GM12878 (cell line): ENCODE data around the gene NFE2L1. TPM values are rescaled to one million over a fixed set of nuclear protein-coding genes. Genes with fewer than 3 reads are reported as not detected.

Experiments used
- ATAC-seq: fragments of 200-7000 bp; cut with Tn5 transposase; 3 replicates; pipeline ENCODE4 v1.9.1; 2020; ENCODE audit warnings: mild to moderate bottlenecking, moderate library complexity
- BruUV-seq: library from RNA; stranded (reverse); fragments of 400-500 nt; replicated peaks from 2 replicates; lab custom pipeline; 2021; lab: Mats Ljungman, UMichigan
- CTCF ChIA-PET: fragments of 300-600 bp; sonication (Branson Sonifier 250); formaldehyde crosslinking; extraction: SDS; loops from one replicate; lab custom pipeline; 2021; ENCODE audit warnings: inconsistent platforms; lab: Yijun Ruan, JAX
- POLR2A ChIA-PET: fragments of 350-600 bp; formaldehyde crosslinking; extraction: SDS; loops from one replicate; lab custom pipeline; 2021; ENCODE audit warnings: inconsistent platforms; lab: Charles Lee
- RAD21 ChIA-PET: fragments of 300-600 bp; sonication (Branson Sonifier 250); formaldehyde crosslinking; loops from one replicate; lab custom pipeline; 2023; ENCODE audit warnings: antibody characterized with exemption; ENCODE audit not compliant: unreplicated experiment; lab: Charles Lee
- SMC1A ChIA-PET: fragments of 300-600 bp; sonication (Branson Sonifier 250); formaldehyde crosslinking; loops from one replicate; lab custom pipeline; 2023; ENCODE audit not compliant: unreplicated experiment, uncharacterized antibody; lab: Charles Lee
- DNase-seq: peaks from one replicate; pipeline ENCODE4 v3.0.0-alpha.2; 2011; ENCODE audit warnings: low read depth, low spot score
- FAIRE-seq: peaks from 3 replicates; lab custom pipeline; 2011; peaks lifted over from hg19 to GRCh38; lab: Jason Lieb, UNC
- H2AFZ ChIP-seq: 2 replicates; pipeline ENCODE4 v1.6.0; 2011; ENCODE audit warnings: low read depth, low read length, control low read depth; ENCODE audit not compliant: control insufficient read depth
- H3K27ac ChIP-seq: 2 replicates; pipeline ENCODE4 v1.5.1; 2011; ENCODE audit warnings: control low read depth; ENCODE audit not compliant: control insufficient read depth, insufficient read depth
- H3K27me3 ChIP-seq, 2 experiments: replicated peaks in 1 of 2; 2 replicates each; pipeline versions ENCODE4 v1.6.0 to v1.6.1; 2011; ENCODE audit warnings: low read length in 1 of 2; ENCODE audit not compliant: control insufficient read depth in 2 of 2, insufficient read depth in 2 of 2
- H3K36me3 ChIP-seq, 2 experiments: 2 replicates each; pipeline ENCODE4 v1.5.1; 2011; ENCODE audit warnings: low read length in 1 of 2; ENCODE audit not compliant: control insufficient read depth in 2 of 2, insufficient read depth in 2 of 2
- H3K4me1 ChIP-seq: 2 replicates; pipeline ENCODE4 v1.6.1; 2011; ENCODE audit warnings: mild to moderate bottlenecking, low read length, moderate library complexity, mixed read lengths; ENCODE audit not compliant: control insufficient read depth, insufficient read depth
- H3K4me2 ChIP-seq: 2 replicates; pipeline ENCODE4 v1.6.0; 2011; ENCODE audit warnings: control low read depth; ENCODE audit not compliant: control insufficient read depth, insufficient read depth
- H3K4me3 ChIP-seq: fragments of 200-600 bp; sonication (generic); 2 replicates; pipeline ENCODE4 v1.5.1; 2016
- H3K79me2 ChIP-seq: 2 replicates; pipeline ENCODE4 v1.6.0; 2011; ENCODE audit warnings: low read length; ENCODE audit not compliant: control insufficient read depth, insufficient read depth
- H3K9ac ChIP-seq: 2 replicates; pipeline ENCODE4 v1.8.0; 2011; ENCODE audit warnings: low read length, control low read depth, mixed read lengths; ENCODE audit not compliant: control insufficient read depth, insufficient read depth
- H3K9me3 ChIP-seq: replicated peaks from 3 replicates; pipeline ENCODE4 v1.5.1; 2011; ENCODE audit warnings: mild to moderate bottlenecking, low read length; ENCODE audit not compliant: control insufficient read depth, insufficient read depth
- H4K20me1 ChIP-seq: 2 replicates; pipeline ENCODE4 v1.6.0; 2011; ENCODE audit not compliant: control insufficient read depth, insufficient read depth
- BCL3 ChIP-seq: IDR thresholded peaks from 2 replicates; pipeline ENCODE4 v1.6.1; 2011; ENCODE audit warnings: borderline replicate concordance, low read depth, mild to moderate bottlenecking, moderate library complexity, low read length; ENCODE audit not compliant: insufficient read depth, poor library complexity, severe bottlenecking
- CBFB ChIP-seq: IDR thresholded peaks from 2 replicates; pipeline ENCODE4 v1.6.1; 2016; ENCODE audit warnings: antibody characterized with exemption, low read depth
- IKZF1 ChIP-seq: fragments of 450-650 bp; conservative IDR thresholded peaks from 2 replicates; pipeline ENCODE4 v1.6.1; 2017; ENCODE audit warnings: antibody characterized with exemption, mild to moderate bottlenecking
- IKZF2 ChIP-seq, 2 experiments: fragments of 450-650 bp; IDR thresholded peaks; 2 replicates each; pipeline ENCODE4 v1.6.1; 2017; ENCODE audit warnings: mild to moderate bottlenecking in 2 of 2, moderate library complexity in 2 of 2
- SIX5 ChIP-seq: IDR thresholded peaks from 2 replicates; pipeline ENCODE4 v1.6.1; 2011; ENCODE audit warnings: mild to moderate bottlenecking, low read depth, low read length, moderate library complexity; ENCODE audit not compliant: severe bottlenecking
- TCF3 ChIP-seq: IDR thresholded peaks from 2 replicates; pipeline ENCODE4 v1.6.1; 2012; ENCODE audit warnings: low read depth, mild to moderate bottlenecking, low read length, borderline replicate concordance; ENCODE audit not compliant: insufficient read depth
- YBX1 ChIP-seq: fragments of 450-650 bp; IDR thresholded peaks from 2 replicates; pipeline ENCODE4 v1.6.1; 2016; ENCODE audit warnings: antibody characterized with exemption
- ZNF217 ChIP-seq: fragments of 450-650 bp; IDR thresholded peaks from 2 replicates; pipeline ENCODE4 v1.6.1; 2017; ENCODE audit warnings: antibody characterized with exemption, mild to moderate bottlenecking
- WGBS: methylation state at CpG from one replicate; pipeline ENCODE4 v1.1.6; 2016; ENCODE audit warnings: low lambda C conversion rate; ENCODE audit not compliant: insufficient replicate concordance, insufficient coverage; ENCODE audit errors: missing lambda C conversion rate; 5-methylcytosine and 5-hydroxymethylcytosine counted together
- in situ Hi-C: fragments of 300-500 bp; cut with MboI; formaldehyde crosslinking; loops from 9 replicates; pipeline ENCODE4 v1.14.3; 2018; ENCODE audit warnings: mixed read lengths
- intact Hi-C: fragments of 100-400 bp; cut with micrococcal nuclease; formaldehyde crosslinking; loops from one replicate; pipeline ENCODE4 v1.14.2; 2022; ENCODE audit not compliant: unreplicated experiment
- polyA plus RNA-seq, 11 experiments: library from polyadenylated mRNA; depleted of rRNA in 4 of 11; unstranded in 6 of 11; stranded (reverse) in 5 of 11; fragments of >200 nt; fragmentation: Nextera tagmentation in 4 of 11; fragmentation: Illumina TruSeq in 1 of 11; extraction: Ambion mirVana in 4 of 11; extraction: Trizol in 1 of 11; gene quantifications; 1 replicate in 1 of 11; 2 replicates in 10 of 11; pipeline versions ENCODE4 v1.2.1 to v1.2.3, GENCODE V29; 2011 to 2016; ENCODE audit warnings: inconsistent platforms in 2 of 11, missing spikeins in 2 of 11, low read depth in 1 of 11
- total RNA-seq, 4 experiments: library from RNA; depleted of rRNA in 3 of 4; stranded (reverse); fragments of >200 nt in 3 of 4; fragmentation: Illumina TruSeq in 1 of 4; extraction: Trizol in 1 of 4; gene quantifications; 2 replicates each; pipeline versions ENCODE4 v1.2.1 to v1.2.3, GENCODE V29; 2013 to 2021

Gene NFE2L1
- total and polyA plus RNA-seq, 10 of the 15 experiments (the other 5 are each of a cell fraction or from before 2014, with no cell fraction given), result 3.8 to 104 (median 26.4) TPM

- TF ChIP-seq BCL3, result no peak
- TF ChIP-seq IKZF2 (IDR thresholded peaks at IDR 0.05), result peak; percentile 49 to 76; a peak in 2 of 4 replicates
These were observed 44.6 kb upstream of the NFE2L1 start (continued) for GRCh38 chr17:48003417-48004151.

- no peaks in the 10 kb centered on the region for H3K79me2 ChIP-seq
- no peaks in the 10 kb centered on the region; a peak in 1 of 4 replicates for H3K36me3 ChIP-seq
- 0 out of 2 replicates have a peak overlapping the region, but pooled peaks have one; percentile 26 for H3K4me3 ChIP-seq
- ChIA-PET CTCF (interaction anchor here (2.8 to 8.5 kb wide), 5 partner anchors 13 to 56 kb away, joined by 9 to 59 read pairs (median 45); partner anchors contain the start of gene CDK5RAP3), SMC1A (interaction anchor here (1.6 to 9.5 kb wide), 3 partner anchors 11 to 55 kb away, joined by 10 to 97 read pairs (median 10); no protein-coding TSS in a partner anchor), RAD21 (interaction anchor here (1.1 to 4.8 kb wide), 5 partner anchors 11 to 103 kb away, joined by 3 to 54 read pairs (median 6); partner anchors contain the start of genes CDK5RAP3 and SNX11), POLR2A (interaction anchor here (0.5 to 2.8 kb wide), 7 partner anchors 9 to 107 kb away, joined by 3 to 13 read pairs (median 3); no protein-coding TSS in a partner anchor)
- 6% methylated on average over 3 of the region's 3 CpGs for WGBS
- DNase-seq (no peak), FAIRE-seq (peak; percentile 62), ATAC-seq (peak; percentile 7; the same call in 2 of the 3 replicates)
- H2AFZ ChIP-seq, result peak overlapping the region; percentile 61
- no peak overlapping the region for H3K9ac ChIP-seq
- TF ChIP-seq IKZF1 (no peak), YBX1 (no peak), ZNF217 (no peak), CBFB (no peak), SIX5 (no peak), TCF3 (no peak)
- H3K4me2 ChIP-seq, result peak overlapping the region; percentile 40
- in situ Hi-C loops, result no loop called here
- H3K4me1 ChIP-seq, result peaks cover 49% of the 10 kb centered on the region
- no peaks in the 10 kb centered on the region for H3K9me3 ChIP-seq
- H3K27me3 ChIP-seq, result no peaks in the 10 kb centered on the region
- BruUV-seq, result no TSS peak
- intact Hi-C loops, result no loop called here
- H3K27ac ChIP-seq, result peak overlapping the region; percentile 51
- H4K20me1 ChIP-seq, result no peaks in the 10 kb centered on the region
These were observed 43.2 kb upstream of the NFE2L1 start for GRCh38 chr17:48004983-48005382.
